Testis (tissue), 3 donors: ENCODE results near the gene ULK4. TPM values are rescaled to one million over a fixed set of nuclear protein-coding genes. Genes with fewer than 3 reads are reported as not detected.
"Not testable (repeated sequence)": the region's sequence is repeated elsewhere in the genome, so short reads cannot be mapped to it uniquely, and the experiment has no call there.

Source experiments
- DNase-seq: peaks from one replicate; pipeline ENCODE4 v3.0.0-alpha.2; 2019
- H3K27ac ChIP-seq, 2 donors: fragments of 200-600 bp; sonication (generic); one replicate each; pipeline ENCODE4 v1.5.1; 2019
- H3K27me3 ChIP-seq: fragments of 200-600 bp; sonication (generic); one replicate; pipeline ENCODE4 v1.5.1; 2019
- H3K36me3 ChIP-seq: fragments of 200-600 bp; sonication (generic); one replicate; pipeline ENCODE4 v1.5.1; 2017; ENCODE audit warnings: low read depth; ENCODE audit errors: missing control alignments
- H3K4me1 ChIP-seq: fragments of 200-600 bp; sonication (generic); one replicate; pipeline ENCODE4 v1.5.1; 2019
- H3K4me3 ChIP-seq, 2 donors: fragments of 200-600 bp; sonication (generic); one replicate each; pipeline ENCODE4 v1.5.1; 2017 to 2019
- H3K9me3 ChIP-seq: fragments of 200-600 bp; sonication (generic); one replicate; pipeline ENCODE4 v1.5.1; 2017
- CTCF ChIP-seq, 3 experiments: fragments of 450-650 bp in 2 of 3; fragments of 200-600 bp in 1 of 3; sonication (generic) in 1 of 3; IDR thresholded peaks; one replicate each; pipeline ENCODE4 v1.5.1; 2016 to 2019; ENCODE audit warnings: antibody characterized with exemption in 3 of 3, mild to moderate bottlenecking in 2 of 3, moderate library complexity in 1 of 3
- POLR2A ChIP-seq: fragments of 450-650 bp; IDR thresholded peaks from one replicate; pipeline ENCODE4 v1.6.1; 2017; ENCODE audit warnings: antibody characterized with exemption, mild to moderate bottlenecking, moderate library complexity
- WGBS, 2 donors: methylation state at CpG; one replicate each; pipeline ENCODE4 v1.1.5; 2018; 5-methylcytosine and 5-hydroxymethylcytosine counted together
- intact Hi-C: fragments of 100-400 bp; cut with DNase I; formaldehyde crosslinking; loops from one replicate; pipeline ENCODE4 v1.15.1; 2023; ENCODE audit warnings: low total_unique reads
- polyA plus RNA-seq: library from polyadenylated mRNA; stranded (reverse); fragments of 350-450 nt; fragmentation: Illumina TruSeq; extraction: RNeasy Lipid Tissue Mini Kit (QIAGEN cat#74804); gene quantifications from one replicate; pipeline ENCODE4 v1.2.3, GENCODE V29; 2014; ENCODE audit warnings: low read depth, low replicate concordance; ENCODE audit not compliant: insufficient read depth
- total RNA-seq, 2 donors: library from RNA; depleted of rRNA; stranded (reverse); fragments of >200 nt; gene quantifications; one replicate each; pipeline ENCODE4 v1.2.3, GENCODE V29; 2016

The ULK4 gene
- total and polyA plus RNA-seq, 3 donors from 2014 or later, result 45.7 to 91.6 (median 47.4) TPM

GRCh38 chr3:41450416-41451231, 511.3 kb downstream of the ULK4 start:
- 74 to 80% methylated on average over 4 of the region's 4 CpGs for WGBS, 2 donors
- no peak for DNase-seq
- intact Hi-C loops, result no loop called here

GRCh38 chr3:41448396-41448795, 513.5 kb downstream of the ULK4 start:
- H3K36me3 ChIP-seq, result no peaks in the 10 kb centered on the region
- no peak for DNase-seq
- H3K4me1 ChIP-seq, result no peaks in the 10 kb centered on the region
- intact Hi-C loops, result no loop called here
- no peak overlapping the region for H3K4me3 ChIP-seq
- TF ChIP-seq POLR2A (no peak), CTCF (IDR thresholded peaks at IDR 0.05) (no peak)
- H3K27me3 ChIP-seq, result no peaks in the 10 kb centered on the region
- 93 to 96% methylated on average over 4 of the region's 4 CpGs for WGBS, 2 donors
- no peaks in the 10 kb centered on the region for H3K9me3 ChIP-seq
- no peak overlapping the region for H3K27ac ChIP-seq

More at GRCh38 chr3:41450416-41451231, 511.3 kb downstream of the ULK4 start:
- TF ChIP-seq CTCF (IDR thresholded peaks at IDR 0.05), result no peak
- no peak for TF ChIP-seq POLR2A
- H3K36me3 ChIP-seq, result no peaks in the 10 kb centered on the region
- H3K4me1 ChIP-seq, result no peaks in the 10 kb centered on the region
- H3K9me3 ChIP-seq, result no peaks in the 10 kb centered on the region
- H3K27ac ChIP-seq, result no peak overlapping the region
- no peak overlapping the region for H3K4me3 ChIP-seq
- H3K27me3 ChIP-seq, result no peaks in the 10 kb centered on the region

GRCh38 chr3:41447701-41448100, 514.2 kb downstream of the ULK4 start:
- H3K27ac ChIP-seq, result no peak overlapping the region
- intact Hi-C loops, result no loop called here
- no peaks in the 10 kb centered on the region for H3K36me3 ChIP-seq
- no peaks in the 10 kb centered on the region for H3K27me3 ChIP-seq
- 93 to 94% methylated on average over 4 of the region's 4 CpGs for WGBS, 2 donors
- no peak for DNase-seq
- H3K9me3 ChIP-seq, result no peaks in the 10 kb centered on the region
- H3K4me3 ChIP-seq, result no peak overlapping the region
- H3K4me1 ChIP-seq, result no peaks in the 10 kb centered on the region
- TF ChIP-seq CTCF (IDR thresholded peaks at IDR 0.05), result no peak
- TF ChIP-seq POLR2A, result no peak

- H3K36me3 ChIP-seq, H3K4me1 ChIP-seq, H3K27me3 ChIP-seq, intact Hi-C loops, DNase-seq, H3K4me3 ChIP-seq, H3K27ac ChIP-seq, H3K9me3 ChIP-seq: not testable (repeated sequence)
- 96% methylated on average over 3 of the region's 3 CpGs for WGBS, 2 donors
These were observed 515.6 kb downstream of the ULK4 start for GRCh38 chr3:41446316-41446715.

GRCh38 chr3:41441568-41441967, 520.3 kb downstream of the ULK4 start:
- H3K4me1 ChIP-seq, result no peaks in the 10 kb centered on the region
- WGBS, 2 donors, result 87 to 93% methylated on average over 4 of the region's 4 CpGs
- H3K27ac ChIP-seq, result no peak overlapping the region
- H3K4me3 ChIP-seq, result no peak overlapping the region
- H3K27me3 ChIP-seq, result no peaks in the 10 kb centered on the region
- no peaks in the 10 kb centered on the region for H3K36me3 ChIP-seq
- TF ChIP-seq CTCF (IDR thresholded peaks at IDR 0.05), result no peak
- no peak for TF ChIP-seq POLR2A
- intact Hi-C loops, result no loop called here
- H3K9me3 ChIP-seq, result no peaks in the 10 kb centered on the region
- DNase-seq, result no peak
